ENCODE results near the gene HIC1.

- TF ChIP-seq CTCF (conservative IDR thresholded peaks at IDR 0.05), result no peak
- no peak for TF ChIP-seq ZFX (IDR thresholded peaks at IDR 0.05)
Observed at GRCh38 chr17:2082003-2082781, 27.3 kb downstream of the HIC1 start.
